Measurements from ENCODE around the gene ZNF322.

The ZNF322 gene

GRCh38 chr6:26604026-26604425 is 55.5 kb downstream of the ZNF322 start:
- Mint-ChIP-seq H3K4me3 (no peak overlapping the region), H3K36me3 (ENCODE audit: insufficient read depth) (peaks cover 14% of the 10 kb centered on the region), H3K4me1 (ENCODE audit: low read depth in 2 of 2) (peaks cover 6 to 7% of the 10 kb centered on the region in 2 donors), H3K27ac (peak overlapping the region; percentile 58), H3K9me3 (no peaks in the 10 kb centered on the region), H3K27me3 (no peaks in the 10 kb centered on the region)
- ATAC-seq (replicated peaks) (no peak), DNase-seq (no peak)

- DNase-seq (no peak), ATAC-seq (replicated peaks) (no peak)
- no peaks in the 10 kb centered on the region for H3K9me3 Mint-ChIP-seq
- peaks cover 22% of the 10 kb centered on the region for H3K36me3 Mint-ChIP-seq (ENCODE audit: insufficient read depth)
- H3K27me3 Mint-ChIP-seq, result no peaks in the 10 kb centered on the region
- H3K27ac Mint-ChIP-seq, result peak overlapping the region in 1 of 2 donors; percentile 63
- peaks cover 7 to 9% of the 10 kb centered on the region in 2 donors for H3K4me1 Mint-ChIP-seq (ENCODE audit: low read depth in 2 of 2)
- H3K4me3 Mint-ChIP-seq, result no peak overlapping the region
These were observed 57.3 kb downstream of the ZNF322 start for GRCh38 chr6:26602262-26602661.

GRCh38 chr6:26600759-26601158 is 58.8 kb downstream of the ZNF322 start:
- H3K4me1 Mint-ChIP-seq (ENCODE audit: low read depth in 2 of 2), result peaks cover 7 to 9% of the 10 kb centered on the region in 2 donors
- H3K4me3 Mint-ChIP-seq, result no peak overlapping the region
- no peaks in the 10 kb centered on the region for H3K9me3 Mint-ChIP-seq
- peaks cover 22% of the 10 kb centered on the region for H3K36me3 Mint-ChIP-seq (ENCODE audit: insufficient read depth)
- peak overlapping the region; percentile 46 to 56 for H3K27ac Mint-ChIP-seq
- DNase-seq (no peak), ATAC-seq (replicated peaks) (no peak)
- H3K27me3 Mint-ChIP-seq, result no peaks in the 10 kb centered on the region

GRCh38 chr6:26599591-26599990 is 60.0 kb downstream of the ZNF322 start:
- Mint-ChIP-seq H3K36me3 (ENCODE audit: insufficient read depth) (peaks cover 22% of the 10 kb centered on the region), H3K27me3 (peaks cover 0 to 2% of the 10 kb centered on the region in 2 donors), H3K4me1 (ENCODE audit: low read depth in 2 of 2) (peaks cover 7 to 9% of the 10 kb centered on the region in 2 donors), H3K4me3 (no peak overlapping the region), H3K27ac (peak overlapping the region in 1 of 2 donors; percentile 62), H3K9me3 (no peaks in the 10 kb centered on the region)
- no peak for DNase-seq
- no peak for ATAC-seq (replicated peaks)

- H3K9me3 Mint-ChIP-seq, result no peaks in the 10 kb centered on the region
- DNase-seq (no peak), ATAC-seq (replicated peaks) (no peak)
- peaks cover 7 to 9% of the 10 kb centered on the region in 2 donors for H3K4me1 Mint-ChIP-seq (ENCODE audit: low read depth in 2 of 2)
- peak overlapping the region in 1 of 2 donors; percentile 62 for H3K27ac Mint-ChIP-seq
- no peak overlapping the region for H3K4me3 Mint-ChIP-seq
- peaks cover 0 to 6% of the 10 kb centered on the region in 2 donors for H3K27me3 Mint-ChIP-seq
- peaks cover 22% of the 10 kb centered on the region for H3K36me3 Mint-ChIP-seq (ENCODE audit: insufficient read depth)
These were observed 60.4 kb downstream of the ZNF322 start for GRCh38 chr6:26599134-26599533.

GRCh38 chr6:26598267-26598666 is 61.3 kb downstream of the ZNF322 start:
- ATAC-seq (replicated peaks) (no peak), DNase-seq (no peak)
- Mint-ChIP-seq H3K27me3 (peaks cover 0 to 15% of the 10 kb centered on the region in 2 donors), H3K4me3 (no peak overlapping the region), H3K36me3 (ENCODE audit: insufficient read depth) (peaks cover 22% of the 10 kb centered on the region), H3K4me1 (ENCODE audit: low read depth in 2 of 2) (peaks cover 7 to 9% of the 10 kb centered on the region in 2 donors), H3K9me3 (no peaks in the 10 kb centered on the region), H3K27ac (peak overlapping the region in 1 of 2 donors; percentile 62)

GRCh38 chr6:26597821-26598220 is 61.7 kb downstream of the ZNF322 start:
- DNase-seq, result no peak
- peaks cover 7 to 9% of the 10 kb centered on the region in 2 donors for H3K4me1 Mint-ChIP-seq (ENCODE audit: low read depth in 2 of 2)
- H3K27me3 Mint-ChIP-seq, result peaks cover 0 to 18% of the 10 kb centered on the region in 2 donors
- H3K36me3 Mint-ChIP-seq (ENCODE audit: insufficient read depth), result peaks cover 22% of the 10 kb centered on the region
- H3K4me3 Mint-ChIP-seq, result no peak overlapping the region
- no peak for ATAC-seq (replicated peaks)
- H3K27ac Mint-ChIP-seq, result no peak overlapping the region
- H3K9me3 Mint-ChIP-seq, result no peaks in the 10 kb centered on the region

GRCh38 chr6:26597389-26597766 is 62.2 kb downstream of the ZNF322 start:
- H3K27ac Mint-ChIP-seq, result no peak overlapping the region
- no peaks in the 10 kb centered on the region for H3K9me3 Mint-ChIP-seq
- H3K36me3 Mint-ChIP-seq (ENCODE audit: insufficient read depth), result peaks cover 22% of the 10 kb centered on the region
- H3K27me3 Mint-ChIP-seq, result peaks cover 0 to 21% of the 10 kb centered on the region in 2 donors
- peaks cover 7 to 9% of the 10 kb centered on the region in 2 donors for H3K4me1 Mint-ChIP-seq (ENCODE audit: low read depth in 2 of 2)
- DNase-seq, result no peak
- H3K4me3 Mint-ChIP-seq, result no peak overlapping the region
- ATAC-seq (replicated peaks), result no peak

GRCh38 chr6:26596579-26597388 is 62.8 kb downstream of the ZNF322 start, which contains the start of gene ABT1:
Gene ABT1, plus strand, starts transcription at chr6:26596953. Its CDS starts 30 bp downstream, at chr6:26596983.
- H3K4me1 Mint-ChIP-seq (ENCODE audit: low read depth in 2 of 2), result peaks cover 7 to 9% of the 10 kb centered on the region in 2 donors
- H3K36me3 Mint-ChIP-seq (ENCODE audit: insufficient read depth), result peaks cover 22% of the 10 kb centered on the region
- no peak within 1 kb of the TSS for H3K4me3 Mint-ChIP-seq
- ATAC-seq (replicated peaks), result peak; percentile 84
- H3K9me3 Mint-ChIP-seq, result no peaks in the 10 kb centered on the region
- DNase-seq, result peak; percentile 95 to 98 (median 97)
- H3K27ac Mint-ChIP-seq, result no peak within 1 kb of the TSS
- H3K27me3 Mint-ChIP-seq, result peaks cover 4 to 27% of the 10 kb centered on the region in 2 donors

GRCh38 chr6:26595669-26596269 is 63.8 kb downstream of the ZNF322 start:
- DNase-seq (peak; percentile 78 to 80 (median 79)), ATAC-seq (replicated peaks) (peak; percentile 46)
- H3K4me3 Mint-ChIP-seq, result no peak overlapping the region
- H3K27me3 Mint-ChIP-seq, result peaks cover 12 to 35% of the 10 kb centered on the region in 2 donors
- H3K36me3 Mint-ChIP-seq (ENCODE audit: insufficient read depth), result peaks cover 17% of the 10 kb centered on the region
- H3K4me1 Mint-ChIP-seq (ENCODE audit: low read depth in 2 of 2), result peaks cover 7 to 9% of the 10 kb centered on the region in 2 donors
- H3K9me3 Mint-ChIP-seq, result no peaks in the 10 kb centered on the region
- H3K27ac Mint-ChIP-seq, result no peak overlapping the region

- ATAC-seq (replicated peaks) (no peak), DNase-seq (no peak)
- Mint-ChIP-seq H3K4me3 (no peak overlapping the region), H3K9me3 (no peaks in the 10 kb centered on the region), H3K36me3 (ENCODE audit: insufficient read depth) (peaks cover 13% of the 10 kb centered on the region), H3K27ac (peak overlapping the region in 1 of 2 donors; percentile 26), H3K4me1 (ENCODE audit: low read depth in 2 of 2) (peaks cover 7 to 9% of the 10 kb centered on the region in 2 donors), H3K27me3 (peaks cover 12 to 35% of the 10 kb centered on the region in 2 donors)
These were observed 64.6 kb downstream of the ZNF322 start for GRCh38 chr6:26594730-26595632.

GRCh38 chr6:26594131-26594498 is 65.4 kb downstream of the ZNF322 start:
- H3K4me3 Mint-ChIP-seq, result no peak overlapping the region
- H3K9me3 Mint-ChIP-seq, result no peaks in the 10 kb centered on the region
- peaks cover 7 to 9% of the 10 kb centered on the region in 2 donors for H3K4me1 Mint-ChIP-seq (ENCODE audit: low read depth in 2 of 2)
- DNase-seq (no peak), ATAC-seq (replicated peaks) (no peak)
- H3K27me3 Mint-ChIP-seq, result peaks cover 12 to 35% of the 10 kb centered on the region in 2 donors
- peaks cover 9% of the 10 kb centered on the region for H3K36me3 Mint-ChIP-seq (ENCODE audit: insufficient read depth)
- no peak overlapping the region for H3K27ac Mint-ChIP-seq
